Astrocyte of the spinal cord (primary cell): Measurements from ENCODE around the gene IGLL5.

Experiments used
- DNase-seq: peaks from one replicate; pipeline ENCODE4 v3.0.0; 2011; ENCODE audit warnings: low read depth, low spot score
- H3K4me3 ChIP-seq: 2 replicates; pipeline ENCODE4 v1.5.1; 2011; ENCODE audit warnings: low read depth, mild to moderate bottlenecking, low read length, moderate library complexity
- CTCF ChIP-seq: IDR thresholded peaks from 2 replicates; pipeline ENCODE4 v1.5.1; 2012; ENCODE audit warnings: low read depth, mild to moderate bottlenecking, low read length, inconsistent platforms
- in situ Hi-C: cut with HindIII; loops from 2 replicates; pipeline ENCODE4 v1.10.0; 2017; ENCODE audit warnings: low sequenced_read_pairs

Gene IGLL5

GRCh38 chr22:22938672-22939587 lies 51.3 kb downstream of the IGLL5 start:
- in situ Hi-C loops, result no loop called here
- no peak for DNase-seq
- H3K4me3 ChIP-seq, result no peak overlapping the region
- no peak for TF ChIP-seq CTCF

DNA sequence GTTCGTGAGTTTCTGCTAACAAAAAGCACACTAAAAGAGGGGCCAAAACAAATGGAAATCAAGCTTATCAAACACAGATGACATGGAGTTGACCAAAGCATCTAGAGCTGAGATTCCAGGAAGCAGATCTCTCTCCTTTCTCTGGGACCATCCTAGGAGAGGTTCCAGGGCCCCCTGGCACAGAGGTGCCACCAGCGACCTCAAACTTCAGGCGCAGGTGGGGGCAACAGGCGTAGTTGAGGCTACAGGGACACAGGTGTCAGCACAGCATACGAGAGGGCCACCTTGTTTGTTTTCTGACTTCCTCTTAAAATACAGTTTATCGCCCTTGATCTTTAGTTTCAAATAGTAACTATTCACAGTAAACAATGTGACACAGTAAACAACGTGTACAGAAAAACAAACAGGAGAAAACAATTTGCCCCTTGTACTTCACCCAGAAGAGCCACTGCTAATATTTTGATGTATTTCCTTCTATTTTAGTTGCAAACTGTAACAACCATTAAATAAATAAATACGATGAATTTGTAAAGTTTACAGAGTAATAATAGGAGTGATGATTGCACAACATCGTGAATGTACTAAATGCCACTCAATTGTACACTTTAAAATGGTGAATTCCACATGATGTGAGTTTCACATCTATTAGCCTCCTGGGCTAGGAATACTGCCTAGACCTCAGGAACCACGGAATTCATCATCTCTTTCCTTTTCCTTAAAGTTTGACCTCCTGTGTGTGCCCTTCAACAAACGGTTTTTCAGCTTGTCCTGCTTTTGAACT lies 52.2 kb downstream of the IGLL5 start:
- in situ Hi-C loops, result no loop called here
- no peak for TF ChIP-seq CTCF
- DNase-seq, result no peak
- no peak overlapping the region for H3K4me3 ChIP-seq

DNA sequence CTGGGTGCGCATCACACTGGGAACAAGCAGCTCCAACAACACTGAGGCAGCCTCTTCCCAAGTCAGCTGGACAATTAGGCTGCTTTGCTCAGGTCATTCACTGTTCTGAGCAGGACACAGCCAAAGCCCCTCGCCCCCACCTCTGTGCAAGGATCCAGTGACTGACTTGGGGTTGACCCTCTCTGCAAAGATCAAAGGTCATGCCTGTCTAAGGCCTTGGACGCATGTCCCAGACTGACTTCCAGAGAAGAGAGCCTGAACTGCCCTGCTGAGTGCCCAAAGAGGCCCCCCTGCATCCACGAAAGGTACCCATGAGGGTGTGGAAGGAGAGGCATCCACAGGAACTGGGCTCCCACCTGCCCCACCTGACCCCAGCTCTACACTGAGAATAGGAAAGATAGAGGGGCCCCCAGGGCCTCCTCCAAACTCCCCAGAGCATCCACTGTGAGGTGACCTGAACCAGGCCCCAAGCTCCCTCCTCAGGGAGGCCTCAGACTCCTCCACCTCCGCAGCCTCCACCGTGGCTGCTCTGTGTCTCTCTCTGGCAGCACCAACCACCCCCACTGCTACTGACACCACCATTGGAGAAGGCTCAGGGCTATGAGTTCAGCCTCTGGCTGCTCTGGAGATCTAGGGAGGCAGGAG lies 53.5 kb downstream of the IGLL5 start:
- TF ChIP-seq CTCF, result no peak
- in situ Hi-C loops, result no loop called here
- H3K4me3 ChIP-seq, result no peak overlapping the region
- DNase-seq, result no peak

DNA sequence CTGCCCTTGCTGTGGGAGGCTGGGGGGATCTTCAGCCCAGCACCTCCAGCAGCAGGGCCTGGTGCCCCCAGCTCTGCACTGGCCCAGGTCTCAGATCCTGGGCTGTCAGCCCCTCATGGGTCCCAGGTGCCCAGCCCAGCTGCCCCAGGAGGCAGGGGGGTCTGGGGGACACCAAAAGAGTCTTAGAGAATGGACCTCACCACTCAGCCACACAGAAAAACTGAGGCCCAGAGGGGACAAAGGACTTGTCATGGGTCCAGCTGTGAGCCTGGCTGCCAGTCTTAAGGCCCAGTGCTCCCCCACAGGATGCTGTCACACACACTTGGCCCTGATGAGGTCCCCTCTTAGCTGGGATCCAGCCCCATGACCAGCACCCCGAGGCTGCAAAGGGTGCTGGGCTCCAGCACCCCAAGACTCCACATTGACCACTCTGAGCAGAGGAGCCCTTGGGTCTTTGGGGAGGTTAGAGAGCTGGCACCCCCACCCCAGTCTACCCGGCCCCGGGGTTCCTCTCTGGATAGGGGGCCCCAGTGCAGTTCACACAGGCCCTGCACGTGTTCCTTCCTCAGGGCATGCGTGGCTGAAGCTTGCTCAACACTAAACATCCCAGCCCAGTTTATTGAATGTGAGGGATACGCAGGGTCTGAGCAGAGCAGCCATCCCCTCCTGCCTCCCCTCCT lies 54.4 kb downstream of the IGLL5 start:
- TF ChIP-seq CTCF, result no peak
- in situ Hi-C loops, result no loop called here
- no peak overlapping the region for H3K4me3 ChIP-seq
- DNase-seq, result no peak

DNA sequence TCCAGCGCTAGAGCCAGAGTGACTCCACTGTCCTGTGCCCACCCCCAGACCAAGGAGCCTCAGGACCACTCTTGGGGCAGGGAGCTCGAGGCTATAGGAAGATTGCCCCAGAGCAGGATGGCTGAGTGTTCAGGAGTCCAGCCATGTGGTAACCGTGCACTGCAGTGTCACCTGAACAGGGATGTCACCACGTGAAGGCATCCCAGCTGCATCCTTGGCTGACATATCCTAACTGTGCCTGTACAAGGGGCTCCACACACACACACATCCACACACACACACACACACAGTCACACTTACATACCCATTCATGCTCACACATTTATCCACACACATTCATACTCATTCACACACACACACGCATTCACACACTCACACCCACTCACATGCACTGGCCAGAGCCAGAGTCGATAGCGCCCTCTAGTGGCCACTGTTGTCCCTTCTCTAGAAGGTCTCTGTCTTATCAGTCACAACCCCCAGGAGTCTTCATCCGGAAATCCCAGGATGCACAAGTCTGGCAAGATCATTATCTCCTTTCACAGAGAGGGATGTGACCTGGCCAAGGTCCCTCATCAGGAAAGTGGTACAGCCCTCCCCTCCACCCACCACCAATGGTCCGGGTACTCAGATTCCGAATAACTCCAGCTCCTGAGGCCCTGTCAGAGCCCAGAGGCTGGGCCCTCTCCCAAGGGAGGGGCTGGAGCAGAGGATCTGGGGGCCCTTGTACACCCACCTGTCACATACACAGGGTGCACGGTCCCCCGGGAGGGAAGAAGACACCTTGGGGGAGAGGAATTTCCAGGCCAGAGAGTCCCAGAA lies 55.1 kb downstream of the IGLL5 start:
- no peak overlapping the region for H3K4me3 ChIP-seq
- in situ Hi-C loops, result no loop called here
- TF ChIP-seq CTCF, result peak; percentile 86
- DNase-seq, result peak; percentile 38
